Spleen (tissue), 11 donors: ENCODE data around the gene CCDC88B. TPM values are rescaled to one million over a fixed set of nuclear protein-coding genes. Genes with fewer than 3 reads are reported as not detected.

ENCODE experiments used
- DNase-seq: peaks from one replicate; pipeline ENCODE4 v3.0.0-alpha.2; 2020
- H3K27ac ChIP-seq, 8 donors: fragments of 200-600 bp; sonication (generic) in 7 of 8; 1 replicate in 4 of 8; 2 replicates in 4 of 8; pipeline versions ENCODE4 v1.5.0 to v1.8.0; 2016 to 2021; ENCODE audit warnings: inconsistent platforms in 4 of 8, mild to moderate bottlenecking in 4 of 8, moderate library complexity in 1 of 8
- H3K27me3 ChIP-seq, 7 donors: fragments of 200-600 bp; sonication (generic) in 6 of 7; replicated peaks in 1 of 7; 1 replicate in 4 of 7; 2 replicates in 3 of 7; pipeline versions ENCODE4 v1.5.0 to v1.8.0; 2016 to 2021; ENCODE audit warnings: inconsistent platforms in 3 of 7, mild to moderate bottlenecking in 1 of 7
- H3K36me3 ChIP-seq, 6 donors: fragments of 200-600 bp; sonication (generic) in 5 of 6; 1 replicate in 4 of 6; 2 replicates in 2 of 6; pipeline versions ENCODE4 v1.5.0 to v1.8.0; 2016 to 2021; ENCODE audit warnings: inconsistent platforms in 2 of 6
- H3K4me1 ChIP-seq, 6 donors: fragments of 200-600 bp; sonication (generic) in 5 of 6; 1 replicate in 3 of 6; 2 replicates in 3 of 6; pipeline versions ENCODE4 v1.5.0 to v1.8.0; 2016 to 2021; ENCODE audit warnings: inconsistent platforms in 3 of 6
- H3K4me3 ChIP-seq, 8 donors: fragments of 200-600 bp; sonication (generic) in 7 of 8; 1 replicate in 4 of 8; 2 replicates in 4 of 8; pipeline versions ENCODE4 v1.5.0 to v1.8.0; 2016 to 2021; ENCODE audit warnings: inconsistent platforms in 4 of 8, mild to moderate bottlenecking in 4 of 8, moderate library complexity in 2 of 8
- H3K9me3 ChIP-seq, 8 donors: fragments of 200-600 bp; sonication (generic) in 7 of 8; 1 replicate in 4 of 8; 2 replicates in 4 of 8; pipeline versions ENCODE4 v1.5.0 to v1.8.0; 2016 to 2021; ENCODE audit warnings: inconsistent platforms in 4 of 8
- POLR2A ChIP-seq, 3 donors: fragments of 450-650 bp; IDR thresholded peaks; one replicate each; pipeline ENCODE4 v1.5.1; 2017; ENCODE audit warnings: antibody characterized with exemption in 3 of 3, mild to moderate bottlenecking in 1 of 3
- POLR2AphosphoS5 ChIP-seq, 3 donors: sonication (generic); formaldehyde crosslinking; IDR thresholded peaks; one replicate each; pipeline ENCODE4 v1.5.1; 2017; ENCODE audit warnings: antibody characterized with exemption in 3 of 3
- WGBS, 5 donors: extraction: QIAGEN DNeasy Blood & Tissue Kit in 3 of 5; methylation state at CpG; one replicate each; pipeline versions ENCODE4 v1.1.5 to v1.1.7; 2013 to 2018; 5-methylcytosine and 5-hydroxymethylcytosine counted together
- intact Hi-C: fragments of 100-400 bp; cut with DNase I; formaldehyde crosslinking; loops from one replicate; pipeline ENCODE4 v1.15.0; 2023; ENCODE audit warnings: low total_unique reads
- polyA plus RNA-seq, 3 donors: library from polyadenylated mRNA; stranded (reverse); fragments of 200-250 nt; gene quantifications; one replicate each; pipeline ENCODE4 v1.2.1, GENCODE V29; 2013
- total RNA-seq, 7 donors: library from RNA; depleted of rRNA in 3 of 7; stranded (reverse); fragments of >200 nt in 3 of 7; fragmentation: NEBNext Ultra II Directional in 4 of 7; extraction: Animal tissue kit (Norgen Biotek cat#: 25700) in 4 of 7; gene quantifications; one replicate each; pipeline versions ENCODE4 v1.1.0 to v1.2.1, GENCODE V29; 2016 to 2021
- TF ChIP-seq, protein P1 (sequence below), 11 experiments: fragments of 200-600 bp in 7 of 11; fragments of 450-650 bp in 4 of 11; sonication (generic) in 4 of 11; IDR thresholded peaks in 8 of 11; conservative IDR thresholded peaks in 3 of 11; 1 replicate in 7 of 11; 2 replicates in 4 of 11; pipeline versions ENCODE4 v1.4.0 to v1.8.0; 2016 to 2021; ENCODE audit warnings: antibody characterized with exemption in 11 of 11, inconsistent platforms in 4 of 11, mild to moderate bottlenecking in 1 of 11
- donor health status: healthy with polysubstance abuse.
- donor health status: DM: no; HTN: no; CAD: no; lungs with moderate emphysema.
- donor health status: DM: no; HTN: no; CAD: no.
- donor health status: Bipolar disorder and iron deficiency.
- donor health status: healthy.
- donor health status: DM: no; HTN: no; CAD: no.
- donor health status: DM: yes; HTN: yes; CAD: no.

CCDC88B gene
- total and polyA plus RNA-seq, 10 donors = 64.3 to 638 (median 106) TPM

DNA sequence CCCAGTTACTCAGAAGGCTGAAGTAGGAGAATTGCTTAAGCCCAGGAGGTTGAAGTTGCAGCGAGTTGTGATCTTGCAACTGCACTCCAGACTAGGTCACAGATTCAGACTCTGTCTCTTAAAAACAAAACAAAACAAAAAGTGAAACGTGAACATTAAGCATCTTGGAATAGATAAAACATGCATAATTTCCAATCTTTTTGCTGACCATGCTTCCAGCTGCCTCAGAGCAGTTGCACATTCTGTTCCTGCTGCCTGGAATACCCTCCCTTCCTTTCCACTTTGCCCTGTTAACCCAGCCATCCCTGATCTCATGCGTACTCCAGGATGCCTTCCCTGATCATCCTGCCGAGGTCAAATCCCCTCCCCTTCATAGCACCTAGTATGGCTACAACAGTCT lies 718 bp upstream of the CCDC88B start:
- H3K4me3 ChIP-seq = peak overlapping the region in 7 of 8 donors; percentile 36 to 82 (median 53)
- no peak for TF ChIP-seq POLR2A (IDR thresholded peaks at IDR 0.05)
- TF ChIP-seq POLR2AphosphoS5 (IDR thresholded peaks at IDR 0.05) = no peak
- TF ChIP-seq, protein P1, sequence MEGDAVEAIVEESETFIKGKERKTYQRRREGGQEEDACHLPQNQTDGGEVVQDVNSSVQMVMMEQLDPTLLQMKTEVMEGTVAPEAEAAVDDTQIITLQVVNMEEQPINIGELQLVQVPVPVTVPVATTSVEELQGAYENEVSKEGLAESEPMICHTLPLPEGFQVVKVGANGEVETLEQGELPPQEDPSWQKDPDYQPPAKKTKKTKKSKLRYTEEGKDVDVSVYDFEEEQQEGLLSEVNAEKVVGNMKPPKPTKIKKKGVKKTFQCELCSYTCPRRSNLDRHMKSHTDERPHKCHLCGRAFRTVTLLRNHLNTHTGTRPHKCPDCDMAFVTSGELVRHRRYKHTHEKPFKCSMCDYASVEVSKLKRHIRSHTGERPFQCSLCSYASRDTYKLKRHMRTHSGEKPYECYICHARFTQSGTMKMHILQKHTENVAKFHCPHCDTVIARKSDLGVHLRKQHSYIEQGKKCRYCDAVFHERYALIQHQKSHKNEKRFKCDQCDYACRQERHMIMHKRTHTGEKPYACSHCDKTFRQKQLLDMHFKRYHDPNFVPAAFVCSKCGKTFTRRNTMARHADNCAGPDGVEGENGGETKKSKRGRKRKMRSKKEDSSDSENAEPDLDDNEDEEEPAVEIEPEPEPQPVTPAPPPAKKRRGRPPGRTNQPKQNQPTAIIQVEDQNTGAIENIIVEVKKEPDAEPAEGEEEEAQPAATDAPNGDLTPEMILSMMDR (IDR thresholded peaks at IDR 0.05 in 8 of 11, conservative IDR thresholded peaks at IDR 0.05 in 3 of 11) = no peak
- 54 to 61% (median 56%) methylated on average over 4 of the region's 4 CpGs for WGBS, 5 donors
- intact Hi-C loops = no loop called here
- H3K9me3 ChIP-seq = no peaks in the 10 kb centered on the region
- DNase-seq = no peak
- peak overlapping the region; percentile 63 to 95 (median 88) for H3K27ac ChIP-seq
- H3K36me3 ChIP-seq = peaks cover 0 to 27% (median 10%) of the 10 kb centered on the region in 6 donors
- peaks cover 22 to 93% (median 54%) of the 10 kb centered on the region in 6 donors for H3K4me1 ChIP-seq
- peaks cover 0 to 5% (median 0%) of the 10 kb centered on the region in 7 donors for H3K27me3 ChIP-seq

DNA sequence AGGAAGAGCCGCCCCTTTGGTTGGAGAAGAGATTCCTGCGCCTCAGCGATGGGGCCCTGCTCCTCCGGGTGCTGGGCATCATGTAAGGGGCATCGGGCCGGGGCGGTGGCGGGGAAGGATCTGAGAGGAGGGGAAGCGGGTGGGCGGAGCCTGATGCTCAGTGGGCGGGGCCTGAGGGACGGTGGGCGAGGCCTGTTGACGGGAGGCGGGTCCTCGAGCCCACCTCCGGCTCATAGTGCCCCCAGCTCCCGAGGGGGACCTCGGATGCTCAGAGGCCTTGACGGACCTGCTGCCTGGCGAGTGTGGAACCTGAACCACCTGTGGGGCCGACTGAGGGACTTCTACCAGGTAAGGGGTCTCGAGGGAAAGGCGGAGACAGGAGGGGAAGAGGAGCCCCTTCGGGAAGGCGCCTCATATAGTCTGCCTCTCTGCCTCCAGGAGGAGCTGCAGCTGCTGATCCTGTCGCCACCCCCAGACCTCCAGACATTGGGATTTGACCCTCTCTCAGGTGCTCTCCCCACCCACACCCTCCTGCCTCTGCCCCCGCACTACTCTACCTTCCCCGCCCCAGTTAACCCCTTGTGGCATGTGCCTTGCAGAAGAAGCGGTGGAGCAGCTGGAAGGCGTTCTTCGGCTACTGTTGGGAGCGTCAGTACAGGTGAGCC lies 799 bp downstream of the CCDC88B start:
- Histone ChIP-seq H3K36me3 (peaks cover 0 to 42% (median 20%) of the 10 kb centered on the region in 6 donors), H3K27ac (peak overlapping the region; percentile 63 to 95 (median 88)), H3K27me3 (peaks cover 0 to 5% (median 0%) of the 10 kb centered on the region in 7 donors), H3K4me3 (peak overlapping the region; percentile 34 to 82 (median 50)), H3K9me3 (no peaks in the 10 kb centered on the region), H3K4me1 (peaks cover 22 to 94% (median 45%) of the 10 kb centered on the region in 6 donors)
- 17 to 36% (median 21%) methylated on average over 19 to 33 of the region's 33 CpGs for WGBS, 5 donors
- intact Hi-C loops = no loop called here
- DNase-seq = peak; percentile 96
- TF ChIP-seq POLR2AphosphoS5 (IDR thresholded peaks at IDR 0.05) = peak in 1 of 3 donors; percentile 38
- TF ChIP-seq, protein P1 (IDR thresholded peaks at IDR 0.05 in 8 of 11, conservative IDR thresholded peaks at IDR 0.05 in 3 of 11) = no peak

DNA sequence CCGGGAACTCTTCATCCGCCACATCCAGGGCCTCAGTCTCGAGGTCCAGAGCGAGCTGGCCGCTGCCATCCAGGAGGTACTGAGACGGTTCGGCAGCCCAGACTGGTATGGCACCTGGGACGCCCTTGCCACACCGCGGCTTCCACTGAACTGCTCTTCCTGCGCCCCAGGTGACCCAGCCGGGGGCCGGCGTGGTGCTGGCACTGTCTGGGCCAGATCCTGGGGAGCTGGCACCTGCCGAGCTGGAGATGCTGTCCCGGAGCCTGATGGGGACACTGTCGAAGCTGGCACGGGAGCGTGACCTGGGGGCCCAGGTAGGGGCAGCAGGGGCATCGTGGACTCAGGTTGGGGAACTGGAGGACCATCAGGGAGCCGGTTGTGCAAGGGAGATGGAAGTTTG lies 1.4 kb downstream of the CCDC88B start:
- intact Hi-C loops = no loop called here
- TF ChIP-seq POLR2AphosphoS5 (IDR thresholded peaks at IDR 0.05) = no peak
- TF ChIP-seq, protein P1 (IDR thresholded peaks at IDR 0.05 in 8 of 11, conservative IDR thresholded peaks at IDR 0.05 in 3 of 11) = no peak
- no peak for TF ChIP-seq POLR2A (IDR thresholded peaks at IDR 0.05)
- DNase-seq = peak; percentile 87
- Histone ChIP-seq H3K4me1 (peaks cover 22 to 92% (median 45%) of the 10 kb centered on the region in 6 donors), H3K27ac (peak overlapping the region in 5 of 8 donors; percentile 85 to 95 (median 92)), H3K9me3 (no peaks in the 10 kb centered on the region), H3K27me3 (peaks cover 0 to 5% (median 0%) of the 10 kb centered on the region in 7 donors), H3K4me3 (peak overlapping the region in 5 of 8 donors; percentile 47 to 82 (median 54)), H3K36me3 (peaks cover 0 to 47% (median 20%) of the 10 kb centered on the region in 6 donors)
- WGBS, 5 donors = 64 to 92% (median 77%) methylated on average over 8 to 21 of the region's 21 CpGs
